HepG2 (cell line): ENCODE measurements around the gene MPV17L. TPM values are rescaled to one million over a fixed set of nuclear protein-coding genes. Genes with fewer than 3 reads are reported as not detected.

Experiments used
- ATM ChIP-seq: fragments of 450-650 bp; IDR thresholded peaks from 2 replicates; pipeline ENCODE4 v1.7.1; 2017; ENCODE audit warnings: mild to moderate bottlenecking, borderline replicate concordance
- ETV5 ChIP-seq: IDR thresholded peaks from 2 replicates; pipeline ENCODE4 v1.6.1; 2018; ENCODE audit warnings: missing biosample characterization, missing genetic modification reagents, inconsistent platforms, borderline replicate concordance
- FOXJ3 ChIP-seq: sonication (generic); formaldehyde crosslinking; IDR thresholded peaks from 2 replicates; pipeline ENCODE4 v1.4.0; 2020; ENCODE audit warnings: missing genetic modification reagents, mild to moderate bottlenecking, borderline replicate concordance
- FOXO1 ChIP-seq: sonication (generic); formaldehyde crosslinking; IDR thresholded peaks from 2 replicates; pipeline ENCODE4 v1.4.0; 2020; ENCODE audit warnings: missing genetic modification reagents
- HNRNPH1 ChIP-seq: fragments of 200-400 bp; formaldehyde crosslinking; optimal IDR thresholded peaks from 2 replicates; pipeline ENCODE3; 2017; ENCODE audit warnings: mild to moderate bottlenecking, low read depth, low read length
- KDM1A ChIP-seq: IDR thresholded peaks from 2 replicates; pipeline ENCODE4 v1.6.1; 2016; ENCODE audit warnings: missing compliant biosample characterization
- KDM4B ChIP-seq: sonication (generic); formaldehyde crosslinking; IDR thresholded peaks from 2 replicates; pipeline ENCODE4 v1.4.0; 2020; ENCODE audit warnings: missing genetic modification reagents
- KDM5A ChIP-seq: fragments of 200-600 bp; sonication (generic); IDR thresholded peaks from 2 replicates; pipeline ENCODE4 v1.7.0; 2018; ENCODE audit warnings: antibody characterized with exemption, mild to moderate bottlenecking, low read length, borderline replicate concordance
- KLF11 ChIP-seq: IDR thresholded peaks from 2 replicates; pipeline ENCODE4 v1.6.1; 2016; ENCODE audit warnings: missing compliant biosample characterization
- MAFK ChIP-seq, 2 experiments: IDR thresholded peaks in 1 of 2; conservative IDR thresholded peaks in 1 of 2; 2 replicates each; pipeline ENCODE4 v1.6.1; 2011; ENCODE audit warnings: improper control_type of control experiment in 2 of 2, low read length in 2 of 2
- MTA1 ChIP-seq: sonication (generic); formaldehyde crosslinking; IDR thresholded peaks from 2 replicates; pipeline ENCODE4 v1.4.0; 2020; ENCODE audit warnings: missing genetic modification reagents, mild to moderate bottlenecking, borderline replicate concordance
- MYNN ChIP-seq: sonication (generic); formaldehyde crosslinking; IDR thresholded peaks from 2 replicates; pipeline ENCODE4 v1.4.0; 2020; ENCODE audit warnings: mild to moderate bottlenecking, low read depth, missing genetic modification reagents
- NONO ChIP-seq, 2 experiments: fragments of 450-650 bp in 1 of 2; sonication (generic) in 1 of 2; formaldehyde crosslinking in 1 of 2; IDR thresholded peaks in 1 of 2; conservative IDR thresholded peaks in 1 of 2; 2 replicates each; pipeline versions ENCODE4 v1.6.1 to v1.8.0; 2017 to 2022; ENCODE audit warnings: mild to moderate bottlenecking in 1 of 2, missing genetic modification reagents in 1 of 2, moderate library complexity in 1 of 2
- POLR2AphosphoS5 ChIP-seq: IDR thresholded peaks from 2 replicates; pipeline ENCODE4 v1.6.1; 2012; ENCODE audit warnings: low read depth, low read length
- REPIN1 ChIP-seq: sonication (generic); formaldehyde crosslinking; IDR thresholded peaks from 2 replicates; pipeline ENCODE4 v1.8.0; 2022; ENCODE audit warnings: missing genetic modification reagents, low read depth, mild to moderate bottlenecking, borderline replicate concordance
- SAFB2 ChIP-seq: sonication (generic); formaldehyde crosslinking; IDR thresholded peaks from 2 replicates; pipeline ENCODE4 v1.5.1; 2020; ENCODE audit warnings: missing genetic modification reagents, low read depth, mild to moderate bottlenecking, borderline replicate concordance
- XRCC5 ChIP-seq: fragments of 200-400 bp; formaldehyde crosslinking; optimal IDR thresholded peaks from 2 replicates; pipeline ENCODE3; 2017; ENCODE audit warnings: mild to moderate bottlenecking, low read length
- ZBTB42 ChIP-seq: sonication (generic); formaldehyde crosslinking; IDR thresholded peaks from 2 replicates; pipeline ENCODE4 v1.5.0; 2020; ENCODE audit warnings: mild to moderate bottlenecking, missing genetic modification reagents
- ZNF20 ChIP-seq: sonication (generic); formaldehyde crosslinking; IDR thresholded peaks from 2 replicates; pipeline ENCODE4 v1.4.0; 2020; ENCODE audit warnings: mild to moderate bottlenecking, moderate library complexity, missing genetic modification reagents
- ZNF224 ChIP-seq: sonication (generic); formaldehyde crosslinking; IDR thresholded peaks from 2 replicates; pipeline ENCODE4 v1.5.0; 2020; ENCODE audit warnings: mild to moderate bottlenecking, missing genetic modification reagents
- ZNF24 ChIP-seq: fragments of 450-650 bp; IDR thresholded peaks from 2 replicates; pipeline ENCODE4 v1.6.1; 2017; ENCODE audit warnings: antibody characterized with exemption, mild to moderate bottlenecking
- ZNF274 ChIP-seq: sonication (generic); formaldehyde crosslinking; IDR thresholded peaks from 2 replicates; pipeline ENCODE4 v1.5.1; 2020; ENCODE audit warnings: mild to moderate bottlenecking, missing genetic modification reagents
- ZNF557 ChIP-seq: sonication (generic); formaldehyde crosslinking; IDR thresholded peaks from 2 replicates; pipeline ENCODE4 v1.4.0; 2020; ENCODE audit warnings: missing genetic modification reagents
- ZNF652 ChIP-seq: IDR thresholded peaks from 2 replicates; pipeline ENCODE4 v1.6.1; 2016; ENCODE audit warnings: low read depth, borderline replicate concordance
- ZNF749 ChIP-seq: sonication (generic); formaldehyde crosslinking; IDR thresholded peaks from 2 replicates; pipeline ENCODE4 v1.8.0; 2022; ENCODE audit warnings: mild to moderate bottlenecking, missing genetic modification reagents, moderate library complexity, borderline replicate concordance
- ZNF792 ChIP-seq: IDR thresholded peaks from 2 replicates; pipeline ENCODE4 v1.6.1; 2016
- polyA plus RNA-seq, 8 experiments: library from polyadenylated mRNA; depleted of rRNA in 3 of 8; stranded (reverse) in 7 of 8; unstranded in 1 of 8; fragments of >200 nt; fragmentation: Illumina TruSeq in 4 of 8; extraction: Trizol in 4 of 8; gene quantifications; 2 replicates each; pipeline versions ENCODE4 v1.2.1 to v1.2.3, GENCODE V29; 2011 to 2016; ENCODE audit warnings: low read depth in 4 of 8, missing spikeins in 1 of 8, mixed read lengths in 1 of 8; ENCODE audit not compliant: insufficient read depth in 1 of 8
- total RNA-seq, 5 experiments: library from RNA; depleted of rRNA; stranded (reverse); fragments of >200 nt; fragmentation: Illumina TruSeq; extraction: Trizol; gene quantifications; 2 replicates each; pipeline ENCODE4 v1.2.3, GENCODE V29; 2016; ENCODE audit warnings: low read depth in 1 of 5
- TF ChIP-seq, protein P1 (sequence below): sonication (generic); formaldehyde crosslinking; IDR thresholded peaks from 2 replicates; pipeline ENCODE4 v1.4.0; 2020; ENCODE audit warnings: missing genetic modification reagents
- TF ChIP-seq, protein P2 (sequence below): sonication (generic); formaldehyde crosslinking; IDR thresholded peaks from 2 replicates; pipeline ENCODE4 v1.5.0; 2020; ENCODE audit warnings: missing genetic modification reagents

The MPV17L gene
- total and polyA plus RNA-seq, 2 of the 13 experiments (the other 11 are each of a cell fraction or from before 2014, with no cell fraction given): 34.7 to 63.8 TPM

- TF ChIP-seq MYNN (CRISPR knock-in tag) (no peak), REPIN1 (0 out of 2 replicates have a peak, but pooled peaks have one; percentile 16), HNRNPH1 (no peak), KDM5A (no peak), FOXO1 (CRISPR knock-in tag) (no peak), MAFK (conservative IDR thresholded peaks at IDR 0.05 in 1 of 2, IDR thresholded peaks at IDR 0.05 in 1 of 2; ENCODE audit: low read length in 2 of 2) (no peak), ZNF749 (CRISPR knock-in tag) (no peak), MTA1 (CRISPR knock-in tag) (no peak), ZNF792 (CRISPR knock-in tag) (no peak), ZBTB42 (no peak), ZNF24 (no peak), ATM (no peak), ZNF274 (CRISPR knock-in tag) (no peak), SAFB2 (no peak), XRCC5 (no peak), KLF11 (no peak), ZNF652 (CRISPR knock-in tag) (no peak), FOXJ3 (CRISPR knock-in tag) (no peak), KDM1A (CRISPR knock-in tag) (0 out of 2 replicates have a peak, but pooled peaks have one; percentile 21), NONO (IDR thresholded peaks at IDR 0.05) (no peak), NONO (CRISPR knock-in tag; conservative IDR thresholded peaks at IDR 0.05) (no peak), ZNF224 (CRISPR knock-in tag) (no peak), ZNF20 (no peak), KDM4B (CRISPR knock-in tag) (no peak), ZNF557 (no peak), POLR2AphosphoS5 (no peak), ETV5 (CRISPR knock-in tag) (no peak)
- TF ChIP-seq, protein P1, sequence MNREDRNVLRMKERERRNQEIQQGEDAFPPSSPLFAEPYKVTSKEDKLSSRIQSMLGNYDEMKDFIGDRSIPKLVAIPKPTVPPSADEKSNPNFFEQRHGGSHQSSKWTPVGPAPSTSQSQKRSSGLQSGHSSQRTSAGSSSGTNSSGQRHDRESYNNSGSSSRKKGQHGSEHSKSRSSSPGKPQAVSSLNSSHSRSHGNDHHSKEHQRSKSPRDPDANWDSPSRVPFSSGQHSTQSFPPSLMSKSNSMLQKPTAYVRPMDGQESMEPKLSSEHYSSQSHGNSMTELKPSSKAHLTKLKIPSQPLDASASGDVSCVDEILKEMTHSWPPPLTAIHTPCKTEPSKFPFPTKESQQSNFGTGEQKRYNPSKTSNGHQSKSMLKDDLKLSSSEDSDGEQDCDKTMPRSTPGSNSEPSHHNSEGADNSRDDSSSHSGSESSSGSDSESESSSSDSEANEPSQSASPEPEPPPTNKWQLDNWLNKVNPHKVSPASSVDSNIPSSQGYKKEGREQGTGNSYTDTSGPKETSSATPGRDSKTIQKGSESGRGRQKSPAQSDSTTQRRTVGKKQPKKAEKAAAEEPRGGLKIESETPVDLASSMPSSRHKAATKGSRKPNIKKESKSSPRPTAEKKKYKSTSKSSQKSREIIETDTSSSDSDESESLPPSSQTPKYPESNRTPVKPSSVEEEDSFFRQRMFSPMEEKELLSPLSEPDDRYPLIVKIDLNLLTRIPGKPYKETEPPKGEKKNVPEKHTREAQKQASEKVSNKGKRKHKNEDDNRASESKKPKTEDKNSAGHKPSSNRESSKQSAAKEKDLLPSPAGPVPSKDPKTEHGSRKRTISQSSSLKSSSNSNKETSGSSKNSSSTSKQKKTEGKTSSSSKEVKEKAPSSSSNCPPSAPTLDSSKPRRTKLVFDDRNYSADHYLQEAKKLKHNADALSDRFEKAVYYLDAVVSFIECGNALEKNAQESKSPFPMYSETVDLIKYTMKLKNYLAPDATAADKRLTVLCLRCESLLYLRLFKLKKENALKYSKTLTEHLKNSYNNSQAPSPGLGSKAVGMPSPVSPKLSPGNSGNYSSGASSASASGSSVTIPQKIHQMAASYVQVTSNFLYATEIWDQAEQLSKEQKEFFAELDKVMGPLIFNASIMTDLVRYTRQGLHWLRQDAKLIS (CRISPR knock-in tag): no peak
- TF ChIP-seq, protein P2, sequence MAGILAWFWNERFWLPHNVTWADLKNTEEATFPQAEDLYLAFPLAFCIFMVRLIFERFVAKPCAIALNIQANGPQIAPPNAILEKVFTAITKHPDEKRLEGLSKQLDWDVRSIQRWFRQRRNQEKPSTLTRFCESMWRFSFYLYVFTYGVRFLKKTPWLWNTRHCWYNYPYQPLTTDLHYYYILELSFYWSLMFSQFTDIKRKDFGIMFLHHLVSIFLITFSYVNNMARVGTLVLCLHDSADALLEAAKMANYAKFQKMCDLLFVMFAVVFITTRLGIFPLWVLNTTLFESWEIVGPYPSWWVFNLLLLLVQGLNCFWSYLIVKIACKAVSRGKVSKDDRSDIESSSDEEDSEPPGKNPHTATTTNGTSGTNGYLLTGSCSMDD (CRISPR knock-in tag): no peak
These were observed 48.2 kb downstream of the MPV17L start (continued) for GRCh38 chr16:15443753-15444152.
